ENCODE results near the gene FHOD3.

FHOD3 gene

DNA sequence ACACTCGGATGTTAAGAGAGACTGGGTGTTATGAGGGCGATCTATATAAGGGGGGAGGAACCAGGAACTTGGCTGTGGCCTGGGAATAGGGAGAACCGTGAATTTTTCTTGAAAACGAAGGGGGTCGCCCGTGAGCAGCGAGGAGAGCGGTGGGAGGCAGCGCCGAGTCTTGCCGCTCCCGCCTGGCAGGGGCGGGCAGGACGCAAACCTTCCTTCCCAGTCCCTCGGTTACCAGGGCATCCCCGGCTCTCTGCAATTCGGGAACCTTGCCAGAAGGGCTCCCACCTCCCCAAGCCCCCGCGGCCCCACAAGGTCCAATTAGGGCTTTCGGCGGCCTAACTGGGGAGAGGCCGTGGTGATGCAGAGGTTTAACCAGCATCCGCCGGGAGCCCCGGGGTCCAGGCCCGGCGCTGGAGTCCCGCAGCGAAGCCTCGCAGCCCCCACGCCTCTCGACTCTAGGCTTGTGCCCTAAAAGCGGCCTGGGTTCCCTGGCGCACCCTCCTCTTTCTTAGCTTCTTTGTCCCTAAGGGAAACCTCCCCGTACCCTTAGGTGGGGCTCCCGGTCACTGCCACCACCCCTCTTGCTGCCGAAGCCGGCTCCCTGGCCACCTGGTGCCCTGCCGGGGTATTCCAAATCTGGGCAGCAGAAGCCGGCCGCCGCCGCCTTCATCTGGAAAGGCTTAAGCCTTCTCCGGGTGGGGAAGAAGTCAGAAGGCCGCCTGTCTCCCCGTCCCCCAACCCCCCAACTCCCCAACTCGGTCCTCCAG is 680 bp upstream of the FHOD3 start:
- no peak for DNase-seq (ENCODE audit: low read depth)

GRCh38 chr18:36298126-36298741 is 721 bp downstream of the FHOD3 start:
- no peak for DNase-seq (ENCODE audit: low read depth)

DNA sequence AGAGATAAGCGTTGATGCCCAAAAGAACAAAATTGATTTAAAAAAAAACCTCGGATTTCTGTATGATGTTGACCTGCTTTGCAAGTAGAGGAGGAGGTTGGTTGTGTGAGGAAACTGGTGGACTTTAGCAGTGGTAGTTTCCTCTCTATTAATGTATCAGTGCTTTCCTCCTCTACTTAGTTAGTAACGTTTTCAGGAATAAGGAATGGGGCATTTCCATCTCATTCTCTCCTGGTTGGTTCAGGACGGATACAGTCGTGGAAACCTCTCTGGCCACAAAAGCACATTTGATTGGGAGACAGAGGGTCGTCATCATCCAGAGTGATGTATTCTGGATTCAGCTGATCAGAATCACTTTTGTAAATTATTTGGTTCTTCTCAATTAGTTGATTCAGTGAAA is 1.5 kb downstream of the FHOD3 start:
- no peak for DNase-seq (ENCODE audit: low read depth)

DNA sequence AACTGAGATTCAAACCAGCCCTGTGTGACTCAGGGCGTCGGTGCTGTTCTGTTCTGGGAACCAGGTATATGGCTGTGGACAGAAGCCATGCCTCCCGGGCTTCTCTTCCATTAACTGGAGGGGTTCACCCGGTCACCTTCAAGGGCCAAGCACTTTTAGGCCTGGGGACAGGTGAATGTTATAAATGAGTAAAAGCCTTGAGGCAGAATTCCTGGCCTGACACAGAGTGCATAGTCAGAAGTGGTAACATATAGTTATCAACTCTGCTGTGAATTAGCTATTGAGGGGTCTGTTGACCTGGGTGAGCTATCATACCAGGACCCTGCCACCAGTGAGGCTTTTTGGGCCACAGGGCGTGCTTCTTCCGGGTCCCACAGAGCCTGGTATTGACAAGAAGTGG is 2.7 kb downstream of the FHOD3 start:
- no peak for DNase-seq (ENCODE audit: low read depth)

GRCh38 chr18:36301884-36302283 is 4.4 kb downstream of the FHOD3 start:
- DNase-seq (ENCODE audit: low read depth) = no peak

DNA sequence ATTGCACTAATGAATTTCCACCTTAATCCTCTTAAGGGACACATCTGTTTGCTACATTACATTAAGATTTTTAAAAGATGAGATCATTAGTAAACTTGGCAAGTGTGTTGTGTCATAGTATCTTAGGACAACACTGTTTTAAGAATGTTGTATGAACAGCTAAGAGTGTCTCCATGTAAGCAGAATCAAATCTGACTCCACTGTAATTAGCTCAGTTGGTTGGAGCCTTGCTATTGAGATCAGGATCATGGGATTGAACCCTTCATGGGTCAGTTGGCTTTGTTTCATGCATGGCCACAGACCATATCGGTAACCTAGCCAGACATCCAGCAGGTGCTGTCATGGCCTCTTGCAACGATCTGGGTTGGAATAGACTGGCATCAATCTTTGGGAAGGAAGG is 5.2 kb downstream of the FHOD3 start:
- DNase-seq (ENCODE audit: low read depth) = no peak

GRCh38 chr18:36303211-36303844 is 5.8 kb downstream of the FHOD3 start:
- no peak for DNase-seq (ENCODE audit: low read depth)

DNA sequence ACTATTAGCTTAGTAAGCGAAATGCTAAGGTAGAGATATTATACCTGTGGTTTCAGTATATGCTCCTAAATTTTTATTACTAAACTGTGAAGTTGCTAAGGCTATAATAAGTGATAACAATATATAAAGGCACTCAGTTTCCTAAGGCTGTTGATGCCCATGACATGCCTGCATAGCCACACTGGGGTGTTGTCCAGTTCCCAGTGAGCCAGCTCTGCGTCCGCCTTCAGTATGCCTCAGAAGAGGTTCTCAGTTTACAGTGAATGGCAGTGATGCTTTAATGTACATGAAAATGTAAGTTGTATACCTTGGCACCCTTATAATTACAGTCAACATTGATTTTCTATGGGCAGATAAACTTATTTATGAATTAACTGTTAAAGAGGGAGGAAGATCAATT is 7.2 kb downstream of the FHOD3 start:
- DNase-seq (ENCODE audit: low read depth) = no peak

- DNase-seq (ENCODE audit: low read depth) = no peak
Measured at GRCh38 chr18:36305375-36305774, 7.9 kb downstream of the FHOD3 start.

- DNase-seq (ENCODE audit: low read depth) = no peak
Measured at GRCh38 chr18:36307513-36307912, 10.0 kb downstream of the FHOD3 start.

DNA sequence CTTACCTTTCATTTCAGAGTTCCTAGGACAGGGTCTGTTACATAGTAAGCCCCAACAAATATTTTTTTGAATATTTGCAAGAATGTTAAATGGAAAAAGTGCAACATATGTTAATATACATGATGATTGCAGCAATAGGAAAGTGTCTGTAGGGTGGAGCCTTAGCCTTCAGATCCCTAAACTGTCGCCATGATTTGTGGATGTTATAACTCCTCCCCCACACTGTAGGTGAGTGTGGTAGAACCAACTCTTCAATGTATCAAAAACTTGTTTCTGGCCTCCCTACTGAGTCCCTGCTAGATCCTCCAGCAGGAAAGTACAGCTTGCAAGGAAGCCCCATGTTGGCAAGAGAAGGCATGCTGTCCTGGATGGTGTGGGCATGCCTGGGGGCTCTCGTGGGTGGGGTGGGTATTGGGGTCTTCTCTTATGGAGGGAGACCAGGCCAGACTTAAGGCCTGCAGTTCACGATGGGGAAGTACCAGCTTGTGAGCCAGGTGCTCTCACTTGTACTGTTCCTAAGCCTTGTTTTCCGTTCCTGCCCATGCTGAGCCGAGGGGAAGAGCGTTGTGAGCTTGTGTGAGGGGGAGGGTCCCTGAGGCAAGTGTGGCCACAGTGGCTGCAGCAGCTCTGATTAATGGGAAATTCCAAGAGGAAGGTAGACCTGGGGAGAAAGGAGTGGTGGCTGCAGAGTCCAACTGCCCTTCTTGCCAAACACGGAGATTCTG is 11.4 kb downstream of the FHOD3 start:
- DNase-seq (ENCODE audit: low read depth) = no peak

DNA sequence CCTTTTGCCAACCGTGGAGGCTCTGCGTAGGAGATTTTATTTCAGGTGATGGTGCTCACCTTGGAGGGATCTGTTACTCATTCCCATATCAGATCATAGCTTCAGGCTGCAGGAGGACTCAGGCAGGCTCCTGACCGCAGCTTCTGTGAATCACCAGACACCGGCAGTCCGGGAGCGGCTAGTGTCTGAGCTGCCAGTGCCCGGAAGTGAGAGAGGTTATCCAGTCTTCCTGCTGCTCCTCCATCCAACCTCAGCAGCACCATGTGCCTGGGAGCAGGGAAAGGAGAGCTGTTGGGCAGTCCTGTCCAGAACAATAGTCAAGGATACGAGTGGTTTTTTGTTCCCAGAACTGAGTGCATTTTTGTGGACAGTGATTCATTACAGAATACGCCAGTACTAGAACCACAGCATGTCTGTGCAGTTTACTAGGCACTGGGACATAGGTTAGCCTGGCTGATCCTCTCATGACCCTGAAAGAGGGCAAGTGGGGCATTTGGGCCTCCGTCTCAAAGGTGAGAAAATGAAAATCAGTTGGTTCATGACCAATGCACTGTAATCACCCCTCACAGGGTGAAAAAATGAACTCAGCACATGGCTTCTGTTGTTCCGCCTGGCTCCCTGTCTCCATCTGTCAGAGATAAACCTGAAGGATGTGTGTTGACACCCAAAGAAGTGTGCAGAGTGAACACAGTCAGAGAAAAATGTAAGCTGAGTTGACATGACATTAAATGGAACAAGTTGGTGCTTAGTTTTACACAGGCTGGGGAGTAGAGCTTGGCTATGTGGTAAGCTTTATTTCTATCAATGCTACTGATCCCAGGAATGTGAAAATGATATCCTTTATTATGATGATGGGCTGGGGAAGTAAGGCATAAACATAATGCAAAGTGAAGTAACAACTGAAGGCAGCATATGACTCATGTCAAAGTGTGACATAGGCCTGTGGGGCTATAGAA is 12.2 kb downstream of the FHOD3 start:
- DNase-seq (ENCODE audit: low read depth) = no peak

GRCh38 chr18:36311026-36311570 is 13.6 kb downstream of the FHOD3 start:
- no peak for DNase-seq (ENCODE audit: low read depth)

- DNase-seq (ENCODE audit: low read depth) = no peak
Measured at GRCh38 chr18:36312806-36313395, 15.4 kb downstream of the FHOD3 start.

GRCh38 chr18:36314098-36314497 is 16.6 kb downstream of the FHOD3 start:
- DNase-seq (ENCODE audit: low read depth) = no peak

- no peak for DNase-seq (ENCODE audit: low read depth)
Measured at GRCh38 chr18:36314754-36315153, 17.2 kb downstream of the FHOD3 start.

GRCh38 chr18:36315736-36316135 is 18.2 kb downstream of the FHOD3 start:
- no peak for DNase-seq (ENCODE audit: low read depth)

DNA sequence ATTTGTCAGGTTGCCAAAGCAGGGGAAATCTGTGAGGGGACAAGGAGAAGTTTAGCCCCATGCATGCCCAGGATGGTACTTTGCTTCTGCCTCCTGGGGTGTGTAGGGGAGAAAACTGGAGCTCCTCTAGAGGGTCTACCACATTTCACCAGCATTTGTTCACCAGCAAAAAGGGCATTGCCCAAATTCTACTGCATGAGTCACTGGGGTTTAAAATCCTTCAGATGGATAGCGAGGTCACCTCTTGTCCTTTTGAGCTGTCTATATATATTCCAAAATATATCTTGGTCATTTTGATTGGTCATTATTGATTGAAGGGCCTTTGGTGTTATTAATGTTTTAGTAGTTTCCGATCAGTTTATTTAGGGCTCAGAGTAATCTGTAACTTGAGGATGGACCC is 18.7 kb downstream of the FHOD3 start:
- DNase-seq (ENCODE audit: low read depth) = no peak

DNA sequence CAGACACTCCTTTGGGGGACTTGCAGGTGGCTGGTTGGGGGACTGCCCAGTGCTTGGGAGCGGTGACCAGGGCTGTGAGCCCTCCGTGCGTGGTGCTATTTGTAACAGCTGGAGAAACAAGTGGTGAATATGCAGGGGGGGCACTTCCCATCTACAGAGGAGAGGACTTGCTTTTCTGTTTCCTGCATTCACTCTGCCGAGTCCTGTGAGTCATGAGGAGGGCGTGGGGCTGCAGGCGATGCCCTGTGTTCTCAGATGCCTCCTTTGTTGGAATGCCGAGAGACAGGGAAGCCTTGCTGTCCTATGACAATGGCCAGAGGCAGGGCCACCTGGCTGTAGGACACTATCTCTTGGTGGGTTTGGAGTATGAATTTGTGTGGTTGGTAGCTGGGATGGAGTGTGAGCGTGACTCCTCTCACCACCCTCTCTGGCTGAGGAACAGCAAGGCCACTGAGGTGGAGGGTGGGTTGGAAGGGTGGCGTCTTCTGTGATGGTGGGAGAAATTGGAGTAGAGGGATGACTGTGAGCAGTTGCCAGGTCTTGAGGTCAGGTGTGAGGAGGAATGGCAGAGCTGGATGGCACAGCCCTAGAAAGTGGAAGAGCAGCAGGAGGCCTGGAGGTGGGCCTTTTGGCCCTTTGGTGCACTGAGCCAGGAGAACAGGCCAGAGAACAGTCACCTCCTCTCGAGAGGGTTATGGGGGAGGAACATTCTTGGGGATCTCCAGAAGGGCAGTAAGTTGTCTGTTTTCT is 24.3 kb downstream of the FHOD3 start:
- no peak for DNase-seq (ENCODE audit: low read depth)

- no peak for DNase-seq (ENCODE audit: low read depth)
Measured at GRCh38 chr18:36322408-36322728, 24.9 kb downstream of the FHOD3 start.
